LNCaP clone FGC (cell line): ENCODE results near the gene CMKLR1.

Experiments
- DNase-seq: peaks from one replicate; pipeline ENCODE4 v3.0.0-alpha.2; 2011; ENCODE audit warnings: low read depth
- H3K4me3 ChIP-seq: 2 replicates; pipeline ENCODE4 v1.5.1; 2011; ENCODE audit warnings: mild to moderate bottlenecking, low read depth, low read length, control low read depth
- CTCF ChIP-seq: IDR thresholded peaks from 2 replicates; pipeline ENCODE4 v1.5.1; 2012; ENCODE audit warnings: mild to moderate bottlenecking; ENCODE audit not compliant: control insufficient read depth, insufficient read depth; ENCODE audit errors: extremely low read depth

The CMKLR1 gene

GRCh38 chr12:108337235-108338223 lies 1.6 kb downstream of the CMKLR1 start:
- TF ChIP-seq CTCF, result peak; percentile 56
- no peak overlapping the region for H3K4me3 ChIP-seq
- no peak for DNase-seq

- H3K4me3 ChIP-seq, result no peak overlapping the region
- no peak for DNase-seq
- no peak for TF ChIP-seq CTCF
Observed at GRCh38 chr12:108335349-108336119, 3.6 kb downstream of the CMKLR1 start.

- H3K4me3 ChIP-seq, result no peak overlapping the region
- TF ChIP-seq CTCF, result no peak
- no peak for DNase-seq
Observed at GRCh38 chr12:108333898-108334699, 5.0 kb downstream of the CMKLR1 start.

- H3K4me3 ChIP-seq, result no peak overlapping the region
- no peak for DNase-seq
- no peak for TF ChIP-seq CTCF
Observed at GRCh38 chr12:108332791-108333382, 6.2 kb downstream of the CMKLR1 start.

- no peak overlapping the region for H3K4me3 ChIP-seq
- no peak for TF ChIP-seq CTCF
Observed at GRCh38 chr12:108328420-108328819, 10.7 kb downstream of the CMKLR1 start.

GRCh38 chr12:108327621-108328344 lies 11.3 kb downstream of the CMKLR1 start:
- no peak for TF ChIP-seq CTCF
- H3K4me3 ChIP-seq, result no peak overlapping the region
- DNase-seq, result no peak

More at GRCh38 chr12:108328420-108328819, 10.7 kb downstream of the CMKLR1 start:
- no peak for DNase-seq
